ENCODE data around the gene TRPM3.
A peak's percentile ranks its signal among the peaks of the same experiment; 100 is the strongest.

Gene TRPM3

GRCh38 chr9:70945301-70945700, 176.1 kb downstream of the TRPM3 start:
- no peaks in the 10 kb centered on the region for H3K36me3 ChIP-seq (ENCODE audit: control insufficient read depth in 1 of 2, insufficient read depth in 2 of 2, low read length in 2 of 2)
- no peaks in the 10 kb centered on the region for H3K4me1 ChIP-seq (ENCODE audit: control insufficient read depth in 1 of 2, insufficient read depth in 2 of 2, low read length in 2 of 2)
- H3K4me3 ChIP-seq (ENCODE audit: low read depth in 1 of 2, low read length in 2 of 2), result no peak overlapping the region
- H3K27me3 ChIP-seq (ENCODE audit: control insufficient read depth in 1 of 2, insufficient read depth in 2 of 2, low read length in 2 of 2), result no peaks in the 10 kb centered on the region
- no peak overlapping the region for H3K27ac ChIP-seq (ENCODE audit: low read depth, low read length)
- H3K9me3 ChIP-seq (ENCODE audit: control insufficient read depth in 1 of 2, low read length in 2 of 2), result no peaks in the 10 kb centered on the region
- H3K9ac ChIP-seq (ENCODE audit: low read depth in 1 of 2, low read length in 2 of 2), result no peak overlapping the region

- Histone ChIP-seq H3K9ac (ENCODE audit: low read depth in 1 of 2, low read length in 2 of 2) (no peak overlapping the region), H3K9me3 (ENCODE audit: control insufficient read depth in 1 of 2, low read length in 2 of 2) (no peaks in the 10 kb centered on the region), H3K27ac (ENCODE audit: low read depth, low read length) (no peak overlapping the region), H3K4me3 (ENCODE audit: low read depth in 1 of 2, low read length in 2 of 2) (no peak overlapping the region), H3K4me1 (ENCODE audit: control insufficient read depth in 1 of 2, insufficient read depth in 2 of 2, low read length in 2 of 2) (no peaks in the 10 kb centered on the region), H3K36me3 (ENCODE audit: control insufficient read depth in 1 of 2, insufficient read depth in 2 of 2, low read length in 2 of 2) (no peaks in the 10 kb centered on the region), H3K27me3 (ENCODE audit: control insufficient read depth in 1 of 2, insufficient read depth in 2 of 2, low read length in 2 of 2) (no peaks in the 10 kb centered on the region)
Observed at GRCh38 chr9:70941191-70941590, 180.2 kb downstream of the TRPM3 start.

GRCh38 chr9:70940605-70941004, 180.8 kb downstream of the TRPM3 start:
- Histone ChIP-seq H3K4me1 (ENCODE audit: control insufficient read depth in 1 of 2, insufficient read depth in 2 of 2, low read length in 2 of 2) (no peaks in the 10 kb centered on the region), H3K36me3 (ENCODE audit: control insufficient read depth in 1 of 2, insufficient read depth in 2 of 2, low read length in 2 of 2) (no peaks in the 10 kb centered on the region), H3K4me3 (ENCODE audit: low read depth in 1 of 2, low read length in 2 of 2) (no peak overlapping the region), H3K9ac (ENCODE audit: low read depth in 1 of 2, low read length in 2 of 2) (no peak overlapping the region), H3K27me3 (ENCODE audit: control insufficient read depth in 1 of 2, insufficient read depth in 2 of 2, low read length in 2 of 2) (no peaks in the 10 kb centered on the region), H3K27ac (ENCODE audit: low read depth, low read length) (no peak overlapping the region), H3K9me3 (ENCODE audit: control insufficient read depth in 1 of 2, low read length in 2 of 2) (no peaks in the 10 kb centered on the region)

GRCh38 chr9:70936536-70936935, 184.9 kb downstream of the TRPM3 start:
- no peak overlapping the region for H3K4me3 ChIP-seq (ENCODE audit: low read depth in 1 of 2, low read length in 2 of 2)
- H3K9me3 ChIP-seq (ENCODE audit: control insufficient read depth in 1 of 2, low read length in 2 of 2), result no peaks in the 10 kb centered on the region
- H3K27ac ChIP-seq (ENCODE audit: low read depth, low read length), result no peak overlapping the region
- H3K36me3 ChIP-seq (ENCODE audit: control insufficient read depth in 1 of 2, insufficient read depth in 2 of 2, low read length in 2 of 2), result no peaks in the 10 kb centered on the region
- no peak overlapping the region for H3K9ac ChIP-seq (ENCODE audit: low read depth in 1 of 2, low read length in 2 of 2)
- H3K4me1 ChIP-seq (ENCODE audit: control insufficient read depth in 1 of 2, insufficient read depth in 2 of 2, low read length in 2 of 2), result no peaks in the 10 kb centered on the region
- no peaks in the 10 kb centered on the region for H3K27me3 ChIP-seq (ENCODE audit: control insufficient read depth in 1 of 2, insufficient read depth in 2 of 2, low read length in 2 of 2)

GRCh38 chr9:70935856-70936255, 185.6 kb downstream of the TRPM3 start:
- Histone ChIP-seq H3K4me3 (ENCODE audit: low read depth in 1 of 2, low read length in 2 of 2) (no peak overlapping the region), H3K27me3 (ENCODE audit: control insufficient read depth in 1 of 2, insufficient read depth in 2 of 2, low read length in 2 of 2) (no peaks in the 10 kb centered on the region), H3K9me3 (ENCODE audit: control insufficient read depth in 1 of 2, low read length in 2 of 2) (no peaks in the 10 kb centered on the region), H3K9ac (ENCODE audit: low read depth in 1 of 2, low read length in 2 of 2) (no peak overlapping the region), H3K36me3 (ENCODE audit: control insufficient read depth in 1 of 2, insufficient read depth in 2 of 2, low read length in 2 of 2) (no peaks in the 10 kb centered on the region), H3K4me1 (ENCODE audit: control insufficient read depth in 1 of 2, insufficient read depth in 2 of 2, low read length in 2 of 2) (no peaks in the 10 kb centered on the region), H3K27ac (ENCODE audit: low read depth, low read length) (no peak overlapping the region)

- Histone ChIP-seq H3K9ac (ENCODE audit: low read depth in 1 of 2, low read length in 2 of 2) (no peak overlapping the region), H3K36me3 (ENCODE audit: control insufficient read depth in 1 of 2, insufficient read depth in 2 of 2, low read length in 2 of 2) (no peaks in the 10 kb centered on the region), H3K4me3 (ENCODE audit: low read depth in 1 of 2, low read length in 2 of 2) (no peak overlapping the region), H3K9me3 (ENCODE audit: control insufficient read depth in 1 of 2, low read length in 2 of 2) (no peaks in the 10 kb centered on the region), H3K4me1 (ENCODE audit: control insufficient read depth in 1 of 2, insufficient read depth in 2 of 2, low read length in 2 of 2) (no peaks in the 10 kb centered on the region), H3K27ac (ENCODE audit: low read depth, low read length) (no peak overlapping the region), H3K27me3 (ENCODE audit: control insufficient read depth in 1 of 2, insufficient read depth in 2 of 2, low read length in 2 of 2) (no peaks in the 10 kb centered on the region)
Observed at GRCh38 chr9:70934642-70935041, 186.8 kb downstream of the TRPM3 start.

- no peaks in the 10 kb centered on the region for H3K4me1 ChIP-seq (ENCODE audit: control insufficient read depth in 1 of 2, insufficient read depth in 2 of 2, low read length in 2 of 2)
- H3K27me3 ChIP-seq (ENCODE audit: control insufficient read depth in 1 of 2, insufficient read depth in 2 of 2, low read length in 2 of 2), result no peaks in the 10 kb centered on the region
- H3K27ac ChIP-seq (ENCODE audit: low read depth, low read length), result no peak overlapping the region
- H3K4me3 ChIP-seq (ENCODE audit: low read depth in 1 of 2, low read length in 2 of 2), result no peak overlapping the region
- no peak overlapping the region for H3K9ac ChIP-seq (ENCODE audit: low read depth in 1 of 2, low read length in 2 of 2)
- H3K9me3 ChIP-seq (ENCODE audit: control insufficient read depth in 1 of 2, low read length in 2 of 2), result no peaks in the 10 kb centered on the region
- no peaks in the 10 kb centered on the region for H3K36me3 ChIP-seq (ENCODE audit: control insufficient read depth in 1 of 2, insufficient read depth in 2 of 2, low read length in 2 of 2)
Observed at GRCh38 chr9:70933321-70933720, 188.1 kb downstream of the TRPM3 start.

- H3K4me1 ChIP-seq (ENCODE audit: control insufficient read depth in 1 of 2, insufficient read depth in 2 of 2, low read length in 2 of 2), result no peaks in the 10 kb centered on the region
- no peaks in the 10 kb centered on the region for H3K36me3 ChIP-seq (ENCODE audit: control insufficient read depth in 1 of 2, insufficient read depth in 2 of 2, low read length in 2 of 2)
- H3K4me3 ChIP-seq (ENCODE audit: low read depth in 1 of 2, low read length in 2 of 2), result no peak overlapping the region
- H3K27me3 ChIP-seq (ENCODE audit: control insufficient read depth in 1 of 2, insufficient read depth in 2 of 2, low read length in 2 of 2), result no peaks in the 10 kb centered on the region
- H3K27ac ChIP-seq (ENCODE audit: low read depth, low read length), result no peak overlapping the region
- H3K9me3 ChIP-seq (ENCODE audit: control insufficient read depth in 1 of 2, low read length in 2 of 2), result no peaks in the 10 kb centered on the region
- no peak overlapping the region for H3K9ac ChIP-seq (ENCODE audit: low read depth in 1 of 2, low read length in 2 of 2)
Observed at GRCh38 chr9:70932097-70932496, 189.3 kb downstream of the TRPM3 start.

GRCh38 chr9:70927530-70927929, 193.9 kb downstream of the TRPM3 start:
- Histone ChIP-seq H3K27me3 (ENCODE audit: control insufficient read depth in 1 of 2, insufficient read depth in 2 of 2, low read length in 2 of 2) (no peaks in the 10 kb centered on the region), H3K4me3 (ENCODE audit: low read depth in 1 of 2, low read length in 2 of 2) (no peak overlapping the region), H3K36me3 (ENCODE audit: control insufficient read depth in 1 of 2, insufficient read depth in 2 of 2, low read length in 2 of 2) (no peaks in the 10 kb centered on the region), H3K9ac (ENCODE audit: low read depth in 1 of 2, low read length in 2 of 2) (no peak overlapping the region), H3K4me1 (ENCODE audit: control insufficient read depth in 1 of 2, insufficient read depth in 2 of 2, low read length in 2 of 2) (peaks cover 3 to 6% of the 10 kb centered on the region in 2 donors), H3K9me3 (ENCODE audit: control insufficient read depth in 1 of 2, low read length in 2 of 2) (no peaks in the 10 kb centered on the region), H3K27ac (ENCODE audit: low read depth, low read length) (no peak overlapping the region)

- H3K36me3 ChIP-seq (ENCODE audit: control insufficient read depth in 1 of 2, insufficient read depth in 2 of 2, low read length in 2 of 2), result no peaks in the 10 kb centered on the region
- H3K9ac ChIP-seq (ENCODE audit: low read depth in 1 of 2, low read length in 2 of 2), result no peak overlapping the region
- H3K4me3 ChIP-seq (ENCODE audit: low read depth in 1 of 2, low read length in 2 of 2), result peak overlapping the region in 1 of 2 donors; percentile 46
- no peaks in the 10 kb centered on the region for H3K9me3 ChIP-seq (ENCODE audit: control insufficient read depth in 1 of 2, low read length in 2 of 2)
- H3K27ac ChIP-seq (ENCODE audit: low read depth, low read length), result no peak overlapping the region
- H3K4me1 ChIP-seq (ENCODE audit: control insufficient read depth in 1 of 2, insufficient read depth in 2 of 2, low read length in 2 of 2), result peaks cover 3 to 6% of the 10 kb centered on the region in 2 donors
- H3K27me3 ChIP-seq (ENCODE audit: control insufficient read depth in 1 of 2, insufficient read depth in 2 of 2, low read length in 2 of 2), result no peaks in the 10 kb centered on the region
Observed at GRCh38 chr9:70924895-70925547, 196.4 kb downstream of the TRPM3 start.

- H3K27ac ChIP-seq (ENCODE audit: low read depth, low read length), result no peak overlapping the region
- H3K36me3 ChIP-seq (ENCODE audit: control insufficient read depth in 1 of 2, insufficient read depth in 2 of 2, low read length in 2 of 2), result no peaks in the 10 kb centered on the region
- no peaks in the 10 kb centered on the region for H3K9me3 ChIP-seq (ENCODE audit: control insufficient read depth in 1 of 2, low read length in 2 of 2)
- H3K4me1 ChIP-seq (ENCODE audit: control insufficient read depth in 1 of 2, insufficient read depth in 2 of 2, low read length in 2 of 2), result peaks cover 3 to 6% of the 10 kb centered on the region in 2 donors
- no peak overlapping the region for H3K4me3 ChIP-seq (ENCODE audit: low read depth in 1 of 2, low read length in 2 of 2)
- no peak overlapping the region for H3K9ac ChIP-seq (ENCODE audit: low read depth in 1 of 2, low read length in 2 of 2)
- H3K27me3 ChIP-seq (ENCODE audit: control insufficient read depth in 1 of 2, insufficient read depth in 2 of 2, low read length in 2 of 2), result no peaks in the 10 kb centered on the region
Observed at GRCh38 chr9:70924380-70924779, 197.0 kb downstream of the TRPM3 start.

Data from duodenal mucosa (tissue), 2 donors.